BJ (cell line): ENCODE results near the gene SEPTIN2. TPM values are rescaled to one million over a fixed set of nuclear protein-coding genes. Genes with fewer than 3 reads are reported as not detected.
A peak's percentile ranks its signal among the peaks of the same experiment; 100 is the strongest.
"Not testable (repeated sequence)": the region's sequence is repeated elsewhere in the genome, so short reads cannot be mapped to it uniquely, and the experiment has no call there.

Experiments
- CTCF ChIA-PET: fragments of 350-600 bp; formaldehyde crosslinking; extraction: SDS; loops from one replicate; lab custom pipeline; 2021; ENCODE audit warnings: antibody characterized with exemption, inconsistent platforms; lab: Yijun Ruan, JAX
- POLR2A ChIA-PET: fragments of 300-600 bp; sonication (Branson Sonifier 250); formaldehyde crosslinking; extraction: SDS; loops from one replicate; lab custom pipeline; 2021; ENCODE audit warnings: antibody characterized with exemption; lab: Charles Lee
- DNase-seq: peaks from one replicate; pipeline ENCODE4 v3.0.0-alpha.2; 2011; ENCODE audit warnings: low read depth
- H3K27me3 ChIP-seq: 2 replicates; pipeline ENCODE4 v1.6.0; 2011; ENCODE audit warnings: low read length; ENCODE audit not compliant: control insufficient read depth, insufficient read depth
- H3K36me3 ChIP-seq: 2 replicates; pipeline ENCODE4 v1.5.1; 2011; ENCODE audit warnings: low read length; ENCODE audit not compliant: control insufficient read depth, insufficient read depth
- H3K4me3 ChIP-seq: 2 replicates; pipeline ENCODE4 v1.5.1; 2011; ENCODE audit warnings: low read depth, mild to moderate bottlenecking, control low read depth, low read length
- CTCF ChIP-seq: IDR thresholded peaks from 2 replicates; pipeline ENCODE4 v1.5.1; 2011; ENCODE audit warnings: low read depth, mild to moderate bottlenecking, control low read depth, inconsistent platforms, low read length, moderate library complexity; ENCODE audit not compliant: insufficient read depth
- polyA plus RNA-seq: library from polyadenylated mRNA; depleted of rRNA; stranded (reverse); fragments of >200 nt; gene quantifications from 2 replicates; pipeline ENCODE4 v1.2.3, GENCODE V29; 2011

Gene SEPTIN2
- polyA plus RNA-seq, 1 experiment = 336 TPM

GRCh38 chr2:241273210-241274020 is 42.3 kb upstream of the SEPTIN2 start:
- CTCF ChIA-PET = interaction anchor here (1.6 kb wide), 1 partner anchor 21 kb away, joined by 3 read pairs; no protein-coding TSS in a partner anchor
- DNase-seq = no peak

GRCh38 chr2:241274127-241274526 is 41.6 kb upstream of the SEPTIN2 start:
- ChIA-PET POLR2A (no interaction called here), CTCF (interaction anchor here (1.6 kb wide), 1 partner anchor 20 kb away, joined by 3 read pairs; no protein-coding TSS in a partner anchor)
- H3K27me3 ChIP-seq = no peaks in the 10 kb centered on the region
- no peak overlapping the region for H3K4me3 ChIP-seq
- no peak for TF ChIP-seq CTCF
- no peaks in the 10 kb centered on the region for H3K36me3 ChIP-seq
- no peak for DNase-seq

More at GRCh38 chr2:241273210-241274020, 42.3 kb upstream of the SEPTIN2 start:
- peak overlapping the region; percentile 73 for H3K4me3 ChIP-seq
- POLR2A ChIA-PET = no interaction called here
- no peak for TF ChIP-seq CTCF
- no peaks in the 10 kb centered on the region for H3K27me3 ChIP-seq
- H3K36me3 ChIP-seq = no peaks in the 10 kb centered on the region; the same call in 1 of the 2 replicates

GRCh38 chr2:241275504-241275903 is 40.2 kb upstream of the SEPTIN2 start:
- CTCF ChIA-PET = interaction anchor here (1.6 kb wide), 1 partner anchor 19 kb away, joined by 3 read pairs; no protein-coding TSS in a partner anchor
- H3K4me3 ChIP-seq = no peak overlapping the region
- DNase-seq = no peak
- no peaks in the 10 kb centered on the region for H3K36me3 ChIP-seq
- no peak for TF ChIP-seq CTCF
- H3K27me3 ChIP-seq = no peaks in the 10 kb centered on the region
- POLR2A ChIA-PET = no interaction called here

- no peak overlapping the region for H3K4me3 ChIP-seq
- CTCF ChIA-PET = no interaction called here
- no peak for TF ChIP-seq CTCF
- POLR2A ChIA-PET = no interaction called here
- H3K36me3 ChIP-seq = no peaks in the 10 kb centered on the region
- DNase-seq = no peak
- no peaks in the 10 kb centered on the region for H3K27me3 ChIP-seq
Observed at GRCh38 chr2:241275910-241276309, 39.8 kb upstream of the SEPTIN2 start.

GRCh38 chr2:241278306-241278705 is 37.4 kb upstream of the SEPTIN2 start:
- H3K4me3 ChIP-seq, H3K36me3 ChIP-seq, DNase-seq, H3K27me3 ChIP-seq, POLR2A ChIA-PET: not testable (repeated sequence)
- CTCF ChIA-PET = interaction anchor here (0.6 to 1.4 kb wide), 2 partner anchors 8 to 30 kb away, joined by 3 read pairs; no protein-coding TSS in a partner anchor
